Type B pancreatic cell (in vitro differentiated cells): ENCODE data around the gene FAM174C. TPM values are rescaled to one million over a fixed set of nuclear protein-coding genes. Genes with fewer than 3 reads are reported as not detected.

Source experiments
- DNase-seq: peaks from one replicate; pipeline ENCODE4 v3.0.0; 2021; ENCODE audit warnings: mixed read lengths; ENCODE audit not compliant: unreplicated experiment; ENCODE audit errors: extremely low spot score
- H3K27ac Mint-ChIP-seq: 2 replicates; pipeline ENCODE4 v1.8.0; 2021; ENCODE audit warnings: mild to moderate bottlenecking, mixed read lengths
- H3K27me3 Mint-ChIP-seq: 2 replicates; pipeline ENCODE4 v1.8.0; 2021; ENCODE audit warnings: mixed read lengths
- H3K36me3 Mint-ChIP-seq: 2 replicates; pipeline ENCODE4 v1.8.0; 2021; ENCODE audit warnings: mixed read lengths
- H3K4me1 Mint-ChIP-seq: one replicate; pipeline ENCODE4 v1.8.0; 2021; ENCODE audit warnings: mixed read lengths; ENCODE audit not compliant: unreplicated experiment
- H3K4me3 Mint-ChIP-seq: 2 replicates; pipeline ENCODE4 v1.8.0; 2021; ENCODE audit warnings: mild to moderate bottlenecking, mixed read lengths
- H3K9me3 Mint-ChIP-seq: 2 replicates; pipeline ENCODE4 v1.8.0; 2021; ENCODE audit warnings: mixed read lengths
- CTCF ChIP-seq: fragments of 200-600 bp; sonication (generic); conservative IDR thresholded peaks from 2 replicates; pipeline ENCODE4 v1.5.0; 2021; ENCODE audit warnings: antibody characterized with exemption, mild to moderate bottlenecking
- total RNA-seq: library from RNA; stranded (reverse); gene quantifications from 2 replicates; pipeline ENCODE4 v1.2.1, GENCODE V29; 2021; ENCODE audit warnings: low replicate concordance

The FAM174C gene
- total RNA-seq, 1 donor from 2014 or later, result 30.6 TPM

DNA sequence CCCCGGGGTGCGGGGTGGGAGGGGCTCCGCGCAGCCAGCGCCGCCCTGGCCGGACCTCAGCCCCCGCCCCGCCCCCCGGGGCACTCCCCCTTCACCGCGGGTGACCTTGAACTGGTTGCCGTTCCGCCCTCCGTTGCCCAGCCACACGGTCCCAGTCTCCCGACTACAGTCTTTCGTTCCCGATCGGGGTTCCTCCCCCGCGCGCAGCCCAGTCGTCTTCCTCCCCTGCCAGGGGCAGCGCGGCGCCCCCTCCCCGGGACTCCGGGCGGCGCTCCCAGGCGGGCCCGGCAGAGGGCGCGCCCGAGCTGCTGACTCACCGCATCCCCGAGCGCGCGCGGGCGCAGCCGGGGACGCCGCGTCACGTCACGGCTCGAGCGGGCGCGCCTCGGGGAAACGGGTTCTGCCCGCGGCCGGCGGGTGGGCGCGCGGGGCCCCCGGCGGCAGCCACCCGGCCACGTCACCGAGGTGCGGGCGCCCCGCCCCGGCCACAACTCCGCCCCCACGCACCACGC is 26.5 kb upstream of the FAM174C start:
- no peaks in the 10 kb centered on the region for H3K4me1 Mint-ChIP-seq
- DNase-seq, result peak; percentile 93
- H3K4me3 Mint-ChIP-seq, result peak overlapping the region; percentile 84
- H3K27me3 Mint-ChIP-seq, result no peaks in the 10 kb centered on the region
- peak; percentile 90 for TF ChIP-seq CTCF
- H3K36me3 Mint-ChIP-seq, result peaks cover 4% of the 10 kb centered on the region
- peak overlapping the region; percentile 66 for H3K27ac Mint-ChIP-seq
- H3K9me3 Mint-ChIP-seq, result no peaks in the 10 kb centered on the region

DNA sequence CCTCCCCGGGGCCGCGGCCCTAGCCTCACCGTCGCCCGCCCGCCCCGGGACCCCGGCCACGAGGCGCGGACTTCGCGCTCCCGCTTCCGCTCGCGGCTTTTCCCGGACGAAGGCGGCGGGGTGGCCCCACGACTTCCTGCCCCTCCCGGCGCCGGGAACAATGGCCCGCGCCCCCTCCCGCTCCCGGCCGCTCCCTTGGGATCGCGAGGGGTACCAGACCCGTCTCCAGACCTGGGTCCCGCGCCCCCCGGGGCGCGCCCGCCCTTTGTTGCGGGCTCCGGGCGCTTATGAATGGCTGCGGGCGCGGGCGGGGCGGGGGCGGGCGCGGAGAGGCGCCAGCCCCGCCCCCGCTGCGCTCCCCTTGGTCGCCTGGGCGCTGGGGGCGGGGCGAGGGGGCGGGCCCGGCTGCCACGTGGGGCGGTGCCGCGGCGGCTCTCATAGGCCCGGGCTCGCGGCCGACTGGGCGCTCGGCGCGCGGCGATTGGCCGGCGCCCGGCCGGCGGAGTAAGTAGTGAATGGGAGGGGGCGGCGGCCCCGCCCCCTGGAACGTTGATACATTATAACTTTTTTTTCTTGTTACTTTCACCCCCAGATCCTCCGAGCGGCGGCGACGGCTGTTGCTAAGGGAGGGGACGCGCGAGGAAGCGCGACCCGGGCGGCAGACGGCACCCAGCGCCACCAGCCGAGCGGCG is 25.9 kb upstream of the FAM174C start:
- H3K4me1 Mint-ChIP-seq, result no peaks in the 10 kb centered on the region
- peaks cover 4% of the 10 kb centered on the region for H3K36me3 Mint-ChIP-seq
- H3K27ac Mint-ChIP-seq, result peak overlapping the region; percentile 83
- H3K9me3 Mint-ChIP-seq, result no peaks in the 10 kb centered on the region
- no peak for TF ChIP-seq CTCF
- peak; percentile 94 for DNase-seq
- peak overlapping the region; percentile 89 for H3K4me3 Mint-ChIP-seq
- no peaks in the 10 kb centered on the region for H3K27me3 Mint-ChIP-seq

DNA sequence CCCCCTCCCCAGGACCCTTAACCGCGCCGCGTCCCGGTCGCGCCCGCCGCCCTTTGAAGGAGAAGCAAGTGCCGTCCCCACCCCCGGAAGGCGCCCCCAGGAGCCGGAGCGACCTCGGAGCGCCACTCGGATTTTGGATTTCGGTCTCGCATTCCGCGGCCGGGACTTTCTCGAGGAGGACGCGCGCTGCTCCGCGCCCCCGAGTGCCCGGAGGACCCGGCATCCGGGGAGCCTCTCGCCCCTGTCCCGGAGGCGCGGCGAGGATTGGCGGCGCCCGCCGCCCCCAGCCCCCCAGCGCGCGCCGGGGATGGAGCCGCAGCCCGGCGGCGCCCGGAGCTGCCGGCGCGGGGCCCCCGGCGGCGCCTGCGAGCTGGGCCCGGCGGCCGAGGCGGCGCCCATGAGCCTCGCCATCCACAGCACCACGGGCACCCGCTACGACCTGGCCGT is 25.3 kb upstream of the FAM174C start:
- Mint-ChIP-seq H3K36me3 (peaks cover 9% of the 10 kb centered on the region), H3K4me3 (peak overlapping the region; percentile 89), H3K4me1 (no peaks in the 10 kb centered on the region), H3K27me3 (no peaks in the 10 kb centered on the region), H3K27ac (peak overlapping the region; percentile 83), H3K9me3 (no peaks in the 10 kb centered on the region)
- TF ChIP-seq CTCF, result no peak
- no peak for DNase-seq

GRCh38 chr19:1250437-1251260 is 24.7 kb upstream of the FAM174C start:
- Mint-ChIP-seq H3K27me3 (no peaks in the 10 kb centered on the region), H3K9me3 (no peaks in the 10 kb centered on the region), H3K27ac (peak overlapping the region; percentile 92), H3K4me3 (peak overlapping the region; percentile 93), H3K4me1 (no peaks in the 10 kb centered on the region), H3K36me3 (peaks cover 9% of the 10 kb centered on the region)
- no peak for TF ChIP-seq CTCF
- DNase-seq, result no peak

DNA sequence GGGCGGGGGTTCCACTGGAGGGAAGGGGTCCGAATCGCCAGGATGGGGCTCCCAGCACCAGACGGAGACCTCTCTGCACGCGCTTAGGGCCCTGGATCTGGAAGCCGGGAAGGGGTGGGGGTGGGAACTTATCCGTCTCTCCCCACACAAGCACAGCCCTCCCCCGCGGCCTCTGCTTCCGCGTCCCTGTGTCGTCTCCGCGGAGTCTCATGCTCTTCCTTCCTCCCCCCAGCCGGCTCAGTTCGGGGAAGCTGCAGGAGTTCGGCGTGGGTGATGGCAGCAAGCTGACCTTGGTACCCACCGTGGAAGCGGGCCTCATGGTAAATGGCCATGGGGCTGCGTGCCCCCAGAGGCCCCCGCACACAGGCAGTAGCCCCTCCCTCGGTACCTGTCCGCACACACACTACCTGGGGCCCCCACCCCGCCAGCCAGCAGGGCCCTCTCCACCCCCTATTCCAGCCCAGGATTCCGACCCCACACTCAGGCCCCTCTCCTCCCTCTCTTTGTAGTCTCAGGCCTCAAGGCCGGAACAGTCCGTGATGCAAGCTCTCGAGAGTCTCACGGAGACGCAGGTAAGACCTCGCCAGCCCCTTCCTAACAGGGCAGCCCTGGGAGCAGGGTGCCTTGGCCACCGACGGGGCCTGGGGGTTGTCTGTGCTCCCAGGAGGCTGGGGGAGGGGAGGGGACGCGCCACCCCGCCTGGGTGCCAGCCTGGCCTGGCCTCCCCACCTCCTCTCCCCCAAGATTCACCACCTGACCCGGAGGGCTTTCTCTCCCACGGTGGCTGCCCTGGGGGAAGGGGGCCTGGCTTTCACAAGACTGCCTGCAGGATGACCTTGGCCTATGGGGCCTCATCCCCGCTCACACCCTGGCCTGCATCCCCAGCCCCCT is 23.8 kb upstream of the FAM174C start:
- TF ChIP-seq CTCF, result no peak
- Mint-ChIP-seq H3K4me1 (no peaks in the 10 kb centered on the region), H3K36me3 (peaks cover 9% of the 10 kb centered on the region), H3K27me3 (no peaks in the 10 kb centered on the region), H3K4me3 (peak overlapping the region; percentile 93), H3K9me3 (no peaks in the 10 kb centered on the region), H3K27ac (peak overlapping the region; percentile 92)
- DNase-seq, result no peak
